Mesendoderm (in vitro differentiated cells): ENCODE measurements around the gene PSMC4. TPM values are rescaled to one million over a fixed set of nuclear protein-coding genes. Genes with fewer than 3 reads are reported as not detected.
A peak's percentile ranks its signal among the peaks of the same experiment; 100 is the strongest.

ENCODE experiments used
- DNase-seq: peaks from one replicate; pipeline ENCODE4 v3.0.0; 2013
- H2AK5ac ChIP-seq: 2 replicates; pipeline ENCODE4 v1.6.1; 2013; ENCODE audit warnings: low read length, inconsistent platforms
- H2BK120ac ChIP-seq: 2 replicates; pipeline ENCODE4 v1.6.1; 2013; ENCODE audit warnings: low read depth, mild to moderate bottlenecking, low read length, moderate library complexity, mixed read lengths
- H2BK15ac ChIP-seq: replicated peaks from 2 replicates; pipeline ENCODE4 v1.6.1; 2013; ENCODE audit warnings: low read depth, mild to moderate bottlenecking, moderate library complexity
- H2BK5ac ChIP-seq: 2 replicates; pipeline ENCODE4 v1.6.1; 2013; ENCODE audit warnings: low read length, inconsistent platforms
- H3K18ac ChIP-seq: 2 replicates; pipeline ENCODE4 v1.6.1; 2013; ENCODE audit warnings: mild to moderate bottlenecking, low read length, mixed read lengths
- H3K23ac ChIP-seq: one replicate; pipeline ENCODE4 v1.6.1; 2013; ENCODE audit warnings: low read length
- H3K27ac ChIP-seq: 2 replicates; pipeline ENCODE4 v1.5.1; 2013; ENCODE audit warnings: low read depth, mild to moderate bottlenecking, inconsistent platforms, low read length, moderate library complexity
- H3K27me3 ChIP-seq: 2 replicates; pipeline ENCODE4 v1.6.1; 2013; ENCODE audit warnings: low read length, control low read depth, mild to moderate bottlenecking, inconsistent platforms; ENCODE audit not compliant: insufficient read depth, poor library complexity
- H3K36me3 ChIP-seq: 2 replicates; pipeline ENCODE4 v1.6.1; 2013; ENCODE audit warnings: low read length, inconsistent platforms; ENCODE audit not compliant: control insufficient read depth, insufficient read depth
- H3K4ac ChIP-seq: one replicate; pipeline ENCODE4 v1.6.1; 2013; ENCODE audit warnings: low read depth, mild to moderate bottlenecking, low read length, moderate library complexity
- H3K4me1 ChIP-seq: 2 replicates; pipeline ENCODE4 v1.6.1; 2013; ENCODE audit warnings: low read depth, low read length, inconsistent platforms; ENCODE audit not compliant: control insufficient read depth
- H3K4me2 ChIP-seq: 2 replicates; pipeline ENCODE4 v1.6.1; 2013; ENCODE audit warnings: low read length
- H3K4me3 ChIP-seq: 2 replicates; pipeline ENCODE4 v1.5.1; 2013; ENCODE audit warnings: mild to moderate bottlenecking, low read length
- H3K56ac ChIP-seq: one replicate; pipeline ENCODE4 v1.6.1; 2013; ENCODE audit warnings: low read length
- H3K79me1 ChIP-seq: 2 replicates; pipeline ENCODE4 v1.6.1; 2013; ENCODE audit warnings: low read length, inconsistent platforms
- H3K79me2 ChIP-seq: 2 replicates; pipeline ENCODE4 v1.6.1; 2013; ENCODE audit warnings: mild to moderate bottlenecking, low read length; ENCODE audit not compliant: control insufficient read depth, insufficient read depth
- H3K9ac ChIP-seq: 2 replicates; pipeline ENCODE4 v1.6.1; 2013; ENCODE audit warnings: low read length, inconsistent platforms
- H4K5ac ChIP-seq: one replicate; pipeline ENCODE4 v1.6.1; 2013; ENCODE audit warnings: low read length
- H4K8ac ChIP-seq: one replicate; pipeline ENCODE4 v1.6.1; 2013; ENCODE audit warnings: low read depth, mild to moderate bottlenecking, control low read depth, low read length, moderate library complexity
- WGBS: extraction: QIAGEN DNeasy Blood & Tissue Kit; methylation state at CpG from one replicate; pipeline ENCODE4 v1.1.7; 2013; ENCODE audit warnings: low lambda C conversion rate, missing lambda C conversion rate; ENCODE audit not compliant: insufficient coverage; ENCODE audit errors: extremely low coverage; 5-methylcytosine and 5-hydroxymethylcytosine counted together
- polyA plus RNA-seq, 2 experiments: library from polyadenylated mRNA; stranded (reverse); fragments of 200-250 nt; gene quantifications; one replicate each; pipeline ENCODE4 v1.2.3, GENCODE V29; 2013

Gene PSMC4
- polyA plus RNA-seq (2013, experiment 1 of 2): 114 TPM
- 113 TPM for polyA plus RNA-seq (2013, experiment 2 of 2)

DNA sequence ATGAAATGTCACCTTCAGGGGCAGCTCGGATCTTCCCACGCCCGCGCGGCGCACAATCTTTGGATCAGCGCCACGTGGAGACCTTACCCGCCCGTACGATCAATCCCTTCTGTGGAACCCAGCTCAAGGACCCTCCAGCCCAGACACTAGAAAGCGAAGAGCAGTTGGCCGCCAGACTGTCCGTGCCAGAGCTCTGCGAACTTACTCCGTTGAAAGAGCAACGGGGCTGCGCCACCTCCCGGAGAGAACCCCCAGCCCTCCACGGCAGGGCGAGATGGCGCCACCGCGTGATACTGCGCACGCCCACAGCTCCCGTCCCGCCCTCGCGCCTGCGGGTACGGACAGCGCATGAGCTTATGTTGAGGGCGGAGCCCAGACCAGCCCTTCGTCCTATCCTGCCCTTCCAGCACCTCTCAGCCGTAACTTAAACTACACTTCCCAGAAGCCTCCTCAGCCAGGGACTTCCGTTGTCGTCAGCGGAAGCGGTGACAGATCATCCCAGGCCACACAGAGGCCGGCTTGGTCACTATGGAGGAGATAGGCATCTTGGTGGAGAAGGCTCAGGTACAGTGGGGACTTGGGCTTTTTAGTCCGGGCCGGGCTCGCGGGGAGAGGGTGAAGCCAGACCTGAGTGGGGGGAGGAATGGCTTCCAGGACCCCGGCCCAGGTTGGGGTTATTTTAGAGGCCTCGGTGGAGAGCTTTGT lies at the start of gene PSMC4:
Gene PSMC4, plus strand, starts transcription at position 491 of the 705 bp plus-strand sequence. Its CDS starts 38 bp downstream, at position 529.
- WGBS: no CpG with 5 or more reads among the region's 47 CpGs
- H3K18ac ChIP-seq: peak within 1 kb of the TSS; percentile 78
- no peak within 1 kb of the TSS for H2BK15ac ChIP-seq
- peak; percentile 100 for DNase-seq
- H3K27me3 ChIP-seq: no peaks in the 10 kb centered on the region
- H3K23ac ChIP-seq: peak within 1 kb of the TSS; percentile 24
- peak within 1 kb of the TSS; percentile 95 for H2AK5ac ChIP-seq
- peak within 1 kb of the TSS; percentile 98 for H3K4me3 ChIP-seq
- H3K4ac ChIP-seq: peak within 1 kb of the TSS; percentile 6
- no peaks in the 10 kb centered on the region for H3K4me1 ChIP-seq
- peaks cover 7% of the 10 kb centered on the region for H3K36me3 ChIP-seq
- H4K5ac ChIP-seq: peak within 1 kb of the TSS; percentile 86
- peak within 1 kb of the TSS; percentile 96 for H3K9ac ChIP-seq
- peaks cover 8% of the 10 kb centered on the region for H3K79me1 ChIP-seq
- H2BK5ac ChIP-seq: no peak within 1 kb of the TSS
- H4K8ac ChIP-seq: peak within 1 kb of the TSS; percentile 70
- H3K79me2 ChIP-seq: peaks cover 13% of the 10 kb centered on the region
- peak within 1 kb of the TSS; percentile 7 for H3K27ac ChIP-seq
- H2BK120ac ChIP-seq: no peak within 1 kb of the TSS
- H3K56ac ChIP-seq: peak within 1 kb of the TSS; percentile 97
- H3K4me2 ChIP-seq: peak within 1 kb of the TSS; percentile 100

GRCh38 chr19:39923862-39924261 lies 47.1 kb upstream of the PSMC4 start:
- Histone ChIP-seq H3K4me2 (no peak overlapping the region), H3K79me1 (no peaks in the 10 kb centered on the region), H2BK120ac (no peak overlapping the region), H3K4me1 (no peaks in the 10 kb centered on the region), H2AK5ac (no peak overlapping the region), H3K56ac (no peak overlapping the region), H3K18ac (no peak overlapping the region), H3K79me2 (no peaks in the 10 kb centered on the region), H3K4me3 (no peak overlapping the region), H4K8ac (no peak overlapping the region), H3K23ac (no peak overlapping the region), H2BK5ac (no peak overlapping the region), H3K36me3 (no peaks in the 10 kb centered on the region), H3K27ac (no peak overlapping the region), H3K4ac (no peak overlapping the region), H3K27me3 (no peaks in the 10 kb centered on the region), H4K5ac (no peak overlapping the region), H2BK15ac (no peak overlapping the region), H3K9ac (no peak overlapping the region)
- WGBS: no CpG with 5 or more reads among the region's 4 CpGs
- DNase-seq: no peak

DNA sequence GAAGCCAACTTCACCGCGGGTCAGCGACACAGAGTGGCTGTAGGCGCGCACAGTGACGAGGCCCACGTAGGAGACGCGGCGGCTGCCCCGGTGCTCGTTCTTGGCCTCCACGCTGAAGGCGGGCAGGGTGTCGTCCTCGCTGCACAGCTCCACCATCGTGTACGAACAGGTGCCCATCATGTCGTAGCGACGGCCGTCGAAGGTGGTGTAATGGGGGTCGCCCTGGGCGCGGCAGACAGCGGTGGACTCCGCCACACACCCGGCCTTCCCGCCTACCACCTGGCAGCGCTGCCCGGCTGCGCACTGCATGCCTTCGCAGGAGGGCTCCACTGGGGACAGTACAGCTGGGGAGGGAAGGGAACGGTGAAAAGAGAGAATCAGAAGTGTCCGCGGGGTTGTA lies 46.6 kb upstream of the PSMC4 start:
- H2AK5ac ChIP-seq: no peak overlapping the region
- no peaks in the 10 kb centered on the region for H3K27me3 ChIP-seq
- no peak overlapping the region for H2BK15ac ChIP-seq
- no peak overlapping the region for H3K27ac ChIP-seq
- H3K4me3 ChIP-seq: no peak overlapping the region
- no peak overlapping the region for H3K18ac ChIP-seq
- H3K9ac ChIP-seq: no peak overlapping the region
- no peak overlapping the region for H2BK120ac ChIP-seq
- no peak overlapping the region for H4K8ac ChIP-seq
- H3K56ac ChIP-seq: no peak overlapping the region
- no peak overlapping the region for H4K5ac ChIP-seq
- no peaks in the 10 kb centered on the region for H3K79me1 ChIP-seq
- no peak overlapping the region for H2BK5ac ChIP-seq
- no CpG with 5 or more reads among the region's 37 CpGs for whole genome bisulfite sequencing
- H3K23ac ChIP-seq: no peak overlapping the region
- H3K79me2 ChIP-seq: no peaks in the 10 kb centered on the region
- DNase-seq: no peak
- H3K4ac ChIP-seq: no peak overlapping the region
- H3K36me3 ChIP-seq: no peaks in the 10 kb centered on the region
- no peak overlapping the region for H3K4me2 ChIP-seq
- no peaks in the 10 kb centered on the region for H3K4me1 ChIP-seq

DNA sequence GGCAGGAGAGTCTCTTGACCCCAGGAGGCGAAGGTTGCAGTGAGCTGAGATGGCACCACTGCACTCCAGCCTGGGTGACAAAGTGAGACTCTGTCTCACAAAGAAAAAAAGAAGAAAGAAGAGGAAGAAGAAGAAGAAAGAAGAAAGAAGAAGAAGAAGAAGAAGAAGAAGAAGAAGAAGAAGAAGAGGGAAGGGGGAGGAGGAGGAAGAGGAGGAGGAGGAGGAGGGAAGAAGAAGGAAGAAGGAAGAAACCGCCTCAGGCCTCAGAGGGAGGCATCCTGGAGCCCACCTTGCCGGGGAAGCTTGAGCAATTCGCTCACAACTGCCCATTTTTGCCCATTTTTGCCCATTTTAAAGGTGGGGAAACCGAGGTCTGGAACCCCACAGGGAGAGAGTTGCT lies 46.0 kb upstream of the PSMC4 start:
- H3K18ac ChIP-seq: no peak overlapping the region
- no peak overlapping the region for H3K4ac ChIP-seq
- no CpG with 5 or more reads among the region's 5 CpGs for WGBS
- no peak overlapping the region for H4K5ac ChIP-seq
- no peak overlapping the region for H3K27ac ChIP-seq
- no peak overlapping the region for H3K9ac ChIP-seq
- DNase-seq: no peak
- H2BK5ac ChIP-seq: no peak overlapping the region
- no peaks in the 10 kb centered on the region for H3K79me2 ChIP-seq
- H3K4me2 ChIP-seq: no peak overlapping the region
- no peak overlapping the region for H3K4me3 ChIP-seq
- H3K79me1 ChIP-seq: no peaks in the 10 kb centered on the region
- no peak overlapping the region for H4K8ac ChIP-seq
- no peak overlapping the region for H3K56ac ChIP-seq
- H3K27me3 ChIP-seq: no peaks in the 10 kb centered on the region
- H2BK15ac ChIP-seq: no peak overlapping the region
- H2AK5ac ChIP-seq: no peak overlapping the region
- no peaks in the 10 kb centered on the region for H3K36me3 ChIP-seq
- no peak overlapping the region for H2BK120ac ChIP-seq
- no peak overlapping the region for H3K23ac ChIP-seq
- no peaks in the 10 kb centered on the region for H3K4me1 ChIP-seq

DNA sequence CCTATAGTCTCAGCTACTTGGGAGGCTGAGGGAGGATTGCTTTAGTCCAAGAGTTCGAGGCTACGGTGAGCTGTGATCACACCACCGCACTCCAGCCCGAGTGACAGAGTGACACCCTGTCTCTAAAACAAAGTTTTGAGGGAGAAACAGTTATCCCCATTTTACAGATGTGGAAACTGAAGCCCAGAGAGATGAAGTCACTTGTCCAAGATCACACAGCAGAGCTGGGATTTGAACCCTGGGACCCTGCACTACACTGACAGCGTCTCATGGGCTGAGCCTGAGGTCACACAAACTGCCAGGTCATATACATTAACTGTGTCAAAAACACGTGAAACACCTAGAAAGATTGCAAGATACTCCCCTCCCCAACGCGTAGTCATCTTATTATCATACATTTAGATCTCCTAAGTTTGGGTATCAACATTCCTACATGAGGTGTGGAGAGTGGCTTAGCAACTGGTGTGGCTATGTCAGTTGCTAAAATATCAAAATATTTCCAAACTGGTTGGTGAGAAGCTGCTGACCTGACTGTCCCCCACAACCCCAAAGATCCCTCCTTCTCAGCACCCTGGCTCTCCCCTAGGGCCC lies 44.7 kb upstream of the PSMC4 start:
- WGBS: no CpG with 5 or more reads among the region's 8 CpGs
- no peaks in the 10 kb centered on the region for H3K79me1 ChIP-seq

More for the DNA sequence above, 44.7 kb upstream of the PSMC4 start:
- no peaks in the 10 kb centered on the region for H3K4me1 ChIP-seq
- DNase-seq: peak; percentile 12
- H2BK5ac ChIP-seq: no peak overlapping the region
- no peak overlapping the region for H2BK15ac ChIP-seq
- H2BK120ac ChIP-seq: no peak overlapping the region
- H4K5ac ChIP-seq: no peak overlapping the region
- H4K8ac ChIP-seq: no peak overlapping the region
- H3K27me3 ChIP-seq: no peaks in the 10 kb centered on the region
- no peaks in the 10 kb centered on the region for H3K79me2 ChIP-seq
- no peaks in the 10 kb centered on the region for H3K36me3 ChIP-seq
- no peak overlapping the region for H3K27ac ChIP-seq
- no peak overlapping the region for H3K56ac ChIP-seq
- H3K4ac ChIP-seq: no peak overlapping the region
- no peak overlapping the region for H3K4me3 ChIP-seq
- H2AK5ac ChIP-seq: no peak overlapping the region
- H3K23ac ChIP-seq: no peak overlapping the region
- H3K9ac ChIP-seq: no peak overlapping the region
- H3K18ac ChIP-seq: no peak overlapping the region
- H3K4me2 ChIP-seq: no peak overlapping the region
